ENCODE results near the gene KRT33B.

GRCh38 chr17:41387670-41388069, 18.1 kb upstream of the KRT33B start:
- no peak for TF ChIP-seq JUN (IDR thresholded peaks at IDR 0.05; ENCODE audit: low read depth, low read length)
- TF ChIP-seq EZH2 (IDR thresholded peaks at IDR 0.05; ENCODE audit: low read depth, low read length, severe bottlenecking): no peak
- TF ChIP-seq, protein P1, sequence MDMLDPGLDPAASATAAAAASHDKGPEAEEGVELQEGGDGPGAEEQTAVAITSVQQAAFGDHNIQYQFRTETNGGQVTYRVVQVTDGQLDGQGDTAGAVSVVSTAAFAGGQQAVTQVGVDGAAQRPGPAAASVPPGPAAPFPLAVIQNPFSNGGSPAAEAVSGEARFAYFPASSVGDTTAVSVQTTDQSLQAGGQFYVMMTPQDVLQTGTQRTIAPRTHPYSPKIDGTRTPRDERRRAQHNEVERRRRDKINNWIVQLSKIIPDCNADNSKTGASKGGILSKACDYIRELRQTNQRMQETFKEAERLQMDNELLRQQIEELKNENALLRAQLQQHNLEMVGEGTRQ (IDR thresholded peaks at IDR 0.05; ENCODE audit: low read length): no peak
